NCI-H1694 (cell line): ENCODE results near the gene ETFA.

Experiments used
- DNase-seq: peaks from one replicate; lab custom pipeline; 2025; lab: John Stamatoyannopoulos, UW

ETFA gene

DNA sequence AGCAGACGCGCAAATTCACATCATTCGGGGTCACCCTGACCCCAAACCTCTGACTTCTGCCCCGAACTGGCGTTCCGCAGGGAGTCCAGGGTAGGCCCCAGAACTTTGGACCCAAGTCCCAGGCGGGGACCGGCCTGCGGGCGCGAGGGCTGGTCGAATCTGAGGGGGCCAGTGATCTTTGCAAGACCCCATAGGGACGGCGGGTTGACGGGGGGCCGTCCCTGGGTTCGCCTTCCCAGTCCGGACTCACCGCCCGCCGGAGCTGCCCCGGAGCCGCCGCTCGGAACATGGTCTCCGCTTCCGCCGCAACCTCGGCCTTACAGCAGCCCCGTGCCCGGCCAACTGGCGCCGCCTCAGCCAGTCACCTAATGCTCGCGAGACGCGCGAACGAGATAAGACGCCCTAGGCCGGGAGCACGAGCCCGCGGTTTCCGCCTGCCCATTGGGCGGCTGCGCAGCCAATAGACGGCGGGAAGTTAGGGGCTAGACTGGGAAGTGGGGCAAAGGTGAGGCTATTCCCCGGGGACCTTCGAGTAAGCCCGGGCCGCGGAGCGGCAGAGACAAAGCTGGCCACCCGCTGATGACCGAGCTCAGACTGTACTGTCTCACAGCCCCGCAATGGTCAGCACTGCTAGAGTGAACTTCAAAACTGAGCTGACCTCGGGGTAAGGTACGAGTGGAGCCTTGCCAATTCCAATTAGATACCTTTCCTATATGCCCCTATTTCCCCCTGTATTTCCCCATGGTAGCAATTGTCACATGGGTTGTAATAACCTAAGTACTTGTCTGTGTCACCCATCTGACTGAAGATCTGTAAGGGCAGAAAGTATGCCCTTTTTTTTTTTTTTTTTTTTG lies at the start of gene ETFA:
Gene ETFA, minus strand, starts transcription at position 370 of the 854 bp plus-strand sequence. Its CDS starts 81 bp downstream, at position 289.
- peak; percentile 90 for DNase-seq

DNA sequence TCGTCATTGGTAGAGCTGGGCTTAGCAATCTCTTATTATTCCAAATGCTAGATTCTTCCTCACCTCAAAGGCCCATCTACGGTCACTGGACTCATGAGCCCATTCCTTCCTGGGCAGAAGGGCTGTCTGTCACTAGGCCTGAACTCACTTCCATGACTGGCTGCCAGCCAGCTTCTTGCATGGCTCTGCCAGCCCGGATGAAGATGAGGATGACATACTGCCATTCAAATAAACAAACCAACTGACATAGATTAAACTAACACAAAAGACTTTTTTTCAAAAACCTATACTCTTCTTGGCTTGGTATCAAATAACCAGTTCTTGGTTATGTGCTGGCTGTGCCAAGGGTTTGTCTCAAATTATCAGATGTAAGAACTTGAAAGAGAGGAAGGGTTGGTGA lies 49.1 kb upstream of the ETFA start:
- DNase-seq: no peak

DNA sequence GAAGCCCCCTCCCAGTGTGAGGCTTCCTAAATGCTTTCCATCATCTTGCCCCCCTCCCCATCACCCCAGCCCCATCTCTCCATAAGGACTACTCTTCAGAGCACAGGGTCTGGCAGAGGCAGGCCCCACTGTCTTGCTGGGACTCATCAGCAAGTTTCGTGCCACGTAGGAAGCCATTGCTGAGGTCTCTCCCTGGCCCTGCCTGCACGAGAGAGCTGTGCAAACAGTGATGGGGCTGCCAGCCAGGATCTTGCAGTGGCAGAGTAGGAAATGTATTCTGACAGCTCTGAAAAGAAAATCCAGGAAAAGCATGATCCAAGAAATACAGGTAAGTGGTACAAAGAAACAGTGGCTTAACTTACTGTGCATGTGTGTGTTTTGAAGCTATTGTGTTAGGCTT lies 47.9 kb upstream of the ETFA start:
- no peak for DNase-seq

DNA sequence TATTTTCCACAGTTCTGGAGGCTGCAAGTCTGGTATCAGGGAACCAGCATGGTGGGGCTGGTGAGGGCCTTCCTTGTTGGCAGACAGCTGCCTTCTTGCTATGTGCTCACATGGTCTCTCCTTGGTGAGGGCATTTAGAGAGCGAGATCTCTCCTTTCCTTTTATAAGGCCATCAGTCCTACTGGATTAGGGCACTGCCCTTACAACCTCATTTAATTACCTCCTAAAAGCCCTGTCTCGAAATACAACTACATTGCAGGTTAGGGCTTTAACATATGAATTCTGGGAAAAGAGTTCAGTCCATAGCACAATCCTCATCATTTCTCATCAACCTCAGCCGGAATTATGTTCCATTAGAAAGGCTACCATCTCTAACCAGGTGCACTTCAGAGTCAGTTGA lies 47.2 kb upstream of the ETFA start:
- DNase-seq: no peak

DNA sequence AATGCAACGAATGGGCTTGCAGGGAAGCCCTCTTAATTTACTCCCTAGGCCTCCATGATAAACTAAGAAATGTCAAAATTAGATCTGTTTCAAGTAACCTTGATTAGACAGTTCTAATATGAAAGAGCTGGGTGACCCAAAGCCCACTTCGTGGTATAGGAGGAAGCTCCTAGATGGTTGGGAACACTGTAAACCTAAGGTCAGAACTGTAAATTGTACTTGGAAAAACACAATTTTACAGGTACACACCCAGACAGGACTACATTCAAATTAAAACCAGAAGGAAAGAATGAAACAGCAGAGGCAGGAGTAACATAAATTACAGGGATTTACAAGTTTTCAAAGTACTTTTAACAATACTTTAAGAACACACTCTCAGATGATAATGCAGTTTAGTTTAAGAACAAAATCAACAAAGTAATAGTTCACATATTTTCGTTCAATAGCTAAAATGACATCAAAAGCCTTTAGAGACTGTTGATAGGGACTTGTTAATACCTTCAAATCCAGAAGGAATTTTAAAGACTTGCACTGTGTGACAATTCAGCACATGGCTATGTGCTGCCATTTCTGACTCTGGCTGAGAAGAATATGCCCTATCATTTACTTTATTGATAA lies 43.7 kb upstream of the ETFA start:
- no peak for DNase-seq

DNA sequence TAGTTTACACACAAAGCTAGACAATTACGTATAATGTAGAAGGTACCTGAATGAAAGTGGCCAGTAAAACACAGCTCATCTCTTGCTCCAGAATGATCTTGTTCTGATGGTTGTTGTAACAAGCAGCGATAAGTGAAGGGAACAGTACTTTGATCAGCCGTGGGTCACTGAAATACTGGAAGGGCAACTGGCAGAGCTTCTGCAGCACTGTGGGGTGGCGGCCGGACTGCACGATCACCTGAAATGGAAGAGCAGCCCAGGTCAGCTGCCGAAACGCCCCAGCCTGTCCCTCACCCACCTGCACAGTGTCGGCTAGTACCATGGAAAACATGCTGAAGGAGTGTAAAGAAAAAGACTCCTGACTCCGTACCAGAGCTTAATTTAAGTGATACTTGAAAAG lies 42.6 kb upstream of the ETFA start:
- DNase-seq: no peak

DNA sequence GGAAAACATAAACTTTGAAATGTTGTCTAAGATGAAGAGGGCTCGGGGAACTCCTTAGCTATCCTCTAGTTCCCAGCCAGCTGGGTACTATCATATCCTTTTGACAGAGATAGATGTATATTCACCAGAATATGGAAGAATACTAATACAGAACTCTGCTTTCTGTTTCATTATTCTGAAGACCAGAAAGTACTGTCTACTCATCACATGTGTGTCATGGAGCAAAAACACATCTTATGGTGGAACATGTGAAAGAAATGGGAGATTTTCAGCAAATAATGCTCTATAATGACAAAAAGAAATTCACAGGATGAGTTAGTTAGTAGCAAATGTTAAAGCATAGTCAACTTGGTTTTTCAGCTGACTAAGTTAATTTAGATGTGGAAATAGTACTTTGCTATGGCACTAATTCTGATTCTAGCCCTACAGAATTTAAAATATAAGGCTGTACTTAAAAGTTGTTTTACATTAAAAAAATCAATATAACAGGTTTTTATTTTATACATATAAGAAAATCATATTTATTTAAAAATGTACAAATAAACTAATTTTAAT lies 41.8 kb upstream of the ETFA start:
- no peak for DNase-seq

DNA sequence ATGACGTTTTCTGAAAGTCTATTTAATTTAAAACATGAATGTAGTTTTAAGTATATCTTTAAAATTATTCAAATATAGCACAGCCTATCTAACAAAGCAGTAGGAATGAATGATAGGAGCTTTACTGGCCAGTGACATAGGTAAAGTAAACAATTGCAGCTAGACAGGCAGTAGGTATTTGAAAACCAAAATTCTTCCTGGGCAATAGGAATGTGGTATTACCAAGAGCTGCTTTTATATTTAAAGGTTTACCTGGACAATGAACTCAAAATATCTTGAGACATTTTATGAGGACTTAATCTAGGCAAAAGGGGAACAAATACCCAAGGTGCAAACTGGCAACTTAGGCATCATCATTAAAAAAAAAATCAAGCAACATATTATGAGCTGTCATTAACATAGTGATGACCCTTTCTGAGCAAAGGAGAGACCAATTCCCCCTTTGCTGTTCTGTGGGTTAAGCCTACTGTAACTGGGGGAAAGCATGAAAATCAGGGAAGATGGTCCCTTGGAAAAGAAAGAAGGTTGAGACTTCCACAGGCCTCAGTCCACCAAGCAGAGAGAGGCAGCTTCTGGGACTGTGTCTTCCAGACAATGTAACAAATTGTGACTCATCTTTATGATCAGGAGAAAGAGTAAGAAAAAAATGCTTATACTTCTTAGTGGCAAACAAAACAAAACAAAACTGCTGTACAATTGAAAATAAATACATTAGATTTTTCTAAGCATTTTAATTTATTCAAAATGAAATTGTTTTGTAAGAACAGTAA lies 38.2 kb upstream of the ETFA start:
- DNase-seq: no peak

DNA sequence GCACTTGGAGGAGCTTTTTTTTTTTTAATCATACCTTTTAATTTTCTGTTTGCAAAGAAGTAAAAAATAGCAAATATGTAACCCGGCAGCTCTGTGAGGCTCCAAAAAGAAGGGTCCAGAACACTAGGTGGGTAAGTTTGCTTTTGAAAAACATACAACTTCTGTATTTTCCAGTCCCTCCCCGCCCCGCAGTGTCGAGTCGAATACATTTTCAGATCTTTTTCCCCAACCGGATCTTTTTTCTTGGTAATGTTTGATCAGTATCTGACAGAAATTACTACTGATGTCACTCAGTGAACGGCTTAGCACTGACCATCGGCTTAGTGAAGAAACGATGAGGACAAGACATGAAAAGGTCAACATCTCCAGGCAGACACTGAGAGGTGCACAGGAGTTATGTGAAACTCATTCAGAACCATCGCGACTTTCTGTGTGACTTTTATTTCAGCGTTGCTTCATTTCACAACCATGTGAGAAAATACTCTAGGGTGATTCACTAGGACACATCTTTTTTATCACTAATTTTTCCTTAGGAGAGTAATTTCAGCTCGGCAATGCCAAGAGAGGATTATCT lies 36.3 kb upstream of the ETFA start:
- no peak for DNase-seq

DNA sequence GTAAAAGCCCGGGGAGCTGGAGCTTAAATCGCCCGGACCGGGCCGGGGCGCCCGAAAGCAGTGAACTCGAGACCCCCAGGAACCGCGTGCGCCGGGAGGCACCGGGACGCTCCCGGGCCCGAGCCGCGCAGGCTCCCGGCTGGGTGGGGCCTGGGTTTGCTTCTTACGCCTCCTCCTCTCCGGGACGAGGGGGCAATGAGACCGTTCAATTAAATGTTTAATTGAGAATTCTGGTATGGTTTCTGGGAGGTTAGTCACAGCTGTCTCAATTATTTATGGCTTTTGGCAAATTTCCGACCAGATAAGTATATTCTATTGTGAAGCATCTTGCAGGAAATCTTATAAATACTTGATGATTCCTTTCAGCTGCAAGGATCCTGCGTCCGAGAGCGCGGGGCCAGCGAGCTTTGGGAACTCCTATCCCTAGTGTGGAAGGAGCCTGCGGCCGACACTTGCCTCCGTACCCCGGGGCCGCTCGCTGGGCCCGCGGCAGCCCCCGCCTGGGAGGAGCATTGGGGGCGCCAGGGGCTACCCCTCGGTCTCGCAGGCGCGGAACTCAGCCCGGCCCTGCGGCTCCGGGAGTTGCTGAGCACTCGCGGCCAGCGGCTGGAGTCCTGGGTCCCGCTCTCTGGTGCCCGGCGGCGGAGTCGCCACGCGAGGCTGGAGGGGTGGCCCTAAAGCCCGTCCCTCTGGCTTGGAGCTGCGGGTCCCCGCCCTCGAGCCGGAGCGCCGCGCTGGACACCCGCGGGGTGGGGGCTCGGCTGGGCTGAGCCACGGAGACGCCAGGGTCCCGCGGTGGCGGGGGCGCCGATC lies 35.6 kb upstream of the ETFA start:
- DNase-seq: no peak

DNA sequence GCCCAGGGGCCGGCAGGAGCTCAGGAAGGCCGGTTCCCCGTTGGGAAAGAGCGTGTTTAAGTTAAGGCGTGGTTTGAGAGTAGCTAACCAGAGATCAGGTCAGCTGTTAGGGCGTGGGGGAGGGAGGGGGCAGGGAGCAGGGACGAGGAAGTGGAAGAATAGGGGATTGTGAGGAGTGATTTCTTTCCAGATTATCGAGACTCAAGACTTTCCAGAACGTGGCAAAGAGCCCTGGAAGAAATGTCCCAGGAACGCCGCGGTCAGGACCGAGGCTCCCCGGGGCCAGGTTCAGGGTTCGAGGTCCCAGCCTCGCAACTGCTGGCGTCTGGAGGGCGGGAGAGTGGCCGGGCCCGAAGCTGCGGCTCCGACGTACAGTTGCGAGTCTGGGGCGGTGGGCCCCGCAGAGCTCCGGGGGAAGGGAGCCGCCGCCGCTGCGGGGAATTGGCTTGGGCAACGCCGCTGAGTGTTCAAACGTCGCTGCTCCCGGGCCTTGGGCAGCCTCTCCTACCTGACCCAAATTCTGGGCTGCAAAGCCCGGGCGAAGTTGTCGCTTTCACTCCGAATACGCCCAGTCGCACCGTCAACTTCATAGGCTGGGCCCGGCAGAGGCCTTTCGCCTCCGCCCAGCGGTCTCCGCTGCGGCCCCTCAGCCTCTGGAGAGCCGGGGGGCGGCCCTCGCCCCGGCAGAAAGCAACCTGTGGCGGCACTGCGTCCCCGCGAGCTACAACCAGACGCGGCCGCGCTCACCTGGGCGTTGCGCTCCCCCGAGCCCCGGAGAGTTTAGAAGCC lies 34.8 kb upstream of the ETFA start:
- DNase-seq: no peak

DNA sequence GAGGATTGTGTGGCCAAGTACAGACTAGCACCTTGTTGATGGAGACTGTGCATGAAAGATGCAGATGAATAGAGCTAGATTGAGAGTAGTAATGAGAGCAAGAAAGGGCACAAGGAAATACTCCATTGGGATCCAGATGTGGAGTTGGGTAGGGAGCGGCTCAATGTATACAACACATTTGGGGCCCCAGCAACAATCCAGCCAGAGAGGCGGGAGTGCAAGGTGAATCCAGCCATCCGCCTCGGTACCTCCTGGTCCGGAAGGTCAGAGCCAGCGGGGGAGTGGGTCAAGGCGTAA lies 34.3 kb upstream of the ETFA start:
- DNase-seq: no peak

DNA sequence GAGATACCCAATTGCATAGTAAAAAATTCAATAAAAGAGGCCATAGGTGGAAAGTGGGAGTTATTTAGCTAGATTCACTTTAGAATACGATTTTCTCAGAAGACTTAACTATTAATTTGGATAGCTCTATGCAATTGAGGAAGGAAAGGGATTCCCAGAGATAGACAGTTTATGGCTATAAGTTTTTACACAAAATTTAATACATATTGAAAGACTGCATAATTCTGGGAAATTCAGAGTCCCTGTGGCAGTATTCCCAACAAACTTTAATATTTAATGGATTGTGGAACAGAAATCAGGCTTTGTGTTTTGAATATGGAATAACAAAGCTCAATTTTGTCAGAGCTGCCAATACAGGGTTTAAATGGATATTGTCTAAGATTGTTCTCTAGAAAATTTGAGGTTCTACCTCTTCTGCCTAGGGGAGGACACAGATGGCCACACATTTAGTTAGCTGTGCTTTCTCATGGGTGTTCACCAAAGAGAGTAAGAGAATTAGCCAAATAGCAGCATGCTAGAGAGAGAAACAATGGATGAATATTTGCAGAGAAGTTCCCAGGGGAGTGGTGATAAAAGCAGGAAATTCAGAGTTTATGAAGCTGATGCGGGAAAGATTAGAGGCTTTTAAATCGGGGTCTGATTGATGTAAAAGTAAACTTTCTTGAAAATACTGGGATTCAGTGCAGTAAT lies 33.8 kb upstream of the ETFA start:
- DNase-seq: no peak

DNA sequence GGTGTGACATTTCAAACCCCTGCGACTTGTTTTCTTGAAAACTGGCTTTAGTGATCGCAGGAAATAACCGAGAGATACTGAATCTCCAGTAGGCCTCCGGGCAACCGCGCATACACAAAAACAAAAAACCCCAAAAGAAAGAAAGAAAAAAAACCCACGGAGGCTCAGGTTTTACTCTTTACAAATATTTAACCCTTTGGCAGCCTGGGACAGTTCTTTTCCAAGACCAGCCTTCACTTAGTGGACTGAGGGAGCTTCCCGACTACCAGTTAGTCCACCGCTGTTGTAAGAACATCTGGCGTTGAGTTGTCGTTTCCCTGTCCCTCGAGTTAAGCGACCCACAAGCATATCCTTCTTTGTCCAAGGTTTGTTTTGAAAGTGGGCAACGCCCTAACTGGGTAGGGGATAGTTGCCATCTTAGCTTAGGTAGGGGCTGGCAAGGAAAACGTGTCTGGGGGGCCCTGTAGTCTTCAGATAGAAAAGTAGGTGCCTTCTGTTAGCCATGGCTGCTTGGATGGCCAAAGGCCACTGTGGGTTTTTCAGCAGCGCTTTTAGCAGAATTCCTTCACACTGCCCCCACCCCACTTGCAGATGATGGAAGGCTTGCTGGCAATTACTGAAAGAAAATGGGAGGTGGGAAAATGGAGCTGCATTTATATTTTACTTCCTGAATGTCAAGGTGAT lies 32.2 kb upstream of the ETFA start:
- DNase-seq: no peak

DNA sequence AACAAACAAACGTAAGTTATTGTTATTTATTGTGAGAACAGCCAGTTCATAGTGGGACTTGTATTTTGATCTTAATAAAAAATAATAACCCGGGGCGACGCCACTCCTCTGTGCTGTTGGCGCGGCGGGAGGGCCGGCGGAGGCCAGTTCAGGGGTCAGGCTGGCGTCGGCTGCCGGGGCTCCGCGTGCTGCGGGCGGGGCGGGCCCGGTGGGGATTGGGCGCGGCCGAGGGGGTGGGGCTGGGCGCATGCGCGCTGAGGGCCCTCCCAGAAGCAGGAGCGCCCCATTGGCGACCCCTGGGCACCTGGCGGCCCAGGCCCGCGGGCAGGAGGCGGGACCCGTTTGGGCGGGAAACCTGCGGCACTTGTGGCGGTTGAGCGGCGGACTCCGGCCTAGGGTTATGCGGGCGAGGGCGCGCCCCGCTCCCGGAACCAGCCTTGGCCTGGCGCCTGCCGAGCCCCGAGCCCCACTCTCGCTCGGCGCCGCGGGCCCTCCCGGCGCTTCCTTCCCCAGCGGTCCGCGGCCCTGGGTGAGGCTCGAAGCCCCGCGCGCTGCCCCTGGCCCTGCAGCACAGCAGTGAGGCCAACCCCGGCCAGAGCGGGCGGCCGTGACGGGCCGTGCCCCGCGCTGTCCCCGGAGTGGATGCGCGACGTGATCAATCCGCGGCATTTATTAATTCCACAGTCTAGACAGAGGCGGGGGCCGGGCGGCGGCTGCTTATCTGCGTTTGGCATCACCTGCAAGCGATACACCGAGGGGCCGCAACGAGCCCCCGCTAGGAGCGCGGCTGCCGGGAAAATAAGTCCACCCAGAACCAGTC lies 31.3 kb upstream of the ETFA start:
- no peak for DNase-seq

DNA sequence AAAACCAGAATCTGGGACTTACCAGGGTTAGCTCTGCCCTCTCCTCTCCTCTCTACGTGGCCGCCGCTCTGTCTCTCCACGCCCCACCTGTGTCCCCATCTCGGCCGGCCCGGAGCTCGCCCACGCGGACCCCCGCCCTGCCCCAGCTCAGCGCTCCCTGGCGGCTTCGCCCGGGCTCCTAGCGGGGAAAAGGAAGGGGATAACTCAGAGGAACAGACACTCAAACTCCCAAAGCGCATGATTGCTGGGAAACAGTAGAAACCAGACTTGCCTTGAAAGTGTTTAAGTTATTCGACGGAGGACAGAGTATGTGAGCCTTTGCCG lies 30.8 kb upstream of the ETFA start:
- DNase-seq: no peak

DNA sequence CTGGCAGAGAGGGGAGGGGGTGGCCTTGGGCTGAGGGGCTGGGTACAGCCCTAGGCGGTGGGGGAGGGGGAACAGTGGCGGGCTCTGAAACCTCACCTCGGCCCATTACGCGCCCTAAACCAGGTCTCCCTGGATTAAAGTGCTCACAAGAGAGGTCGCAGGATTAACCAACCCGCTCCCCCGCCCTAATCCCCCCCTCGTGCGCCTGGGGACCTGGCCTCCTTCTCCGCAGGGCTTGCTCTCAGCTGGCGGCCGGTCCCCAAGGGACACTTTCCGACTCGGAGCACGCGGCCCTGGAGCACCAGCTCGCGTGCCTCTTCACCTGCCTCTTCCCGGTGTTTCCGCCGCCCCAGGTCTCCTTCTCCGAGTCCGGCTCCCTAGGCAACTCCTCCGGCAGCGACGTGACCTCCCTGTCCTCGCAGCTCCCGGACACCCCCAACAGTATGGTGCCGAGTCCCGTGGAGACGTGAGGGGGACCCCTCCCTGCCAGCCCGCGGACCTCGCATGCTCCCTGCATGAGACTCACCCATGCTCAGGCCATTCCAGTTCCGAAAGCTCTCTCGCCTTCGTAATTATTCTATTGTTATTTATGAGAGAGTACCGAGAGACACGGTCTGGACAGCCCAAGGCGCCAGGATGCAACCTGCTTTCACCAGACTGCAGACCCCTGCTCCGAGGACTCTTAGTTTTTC lies 30.2 kb upstream of the ETFA start:
- no peak for DNase-seq

DNA sequence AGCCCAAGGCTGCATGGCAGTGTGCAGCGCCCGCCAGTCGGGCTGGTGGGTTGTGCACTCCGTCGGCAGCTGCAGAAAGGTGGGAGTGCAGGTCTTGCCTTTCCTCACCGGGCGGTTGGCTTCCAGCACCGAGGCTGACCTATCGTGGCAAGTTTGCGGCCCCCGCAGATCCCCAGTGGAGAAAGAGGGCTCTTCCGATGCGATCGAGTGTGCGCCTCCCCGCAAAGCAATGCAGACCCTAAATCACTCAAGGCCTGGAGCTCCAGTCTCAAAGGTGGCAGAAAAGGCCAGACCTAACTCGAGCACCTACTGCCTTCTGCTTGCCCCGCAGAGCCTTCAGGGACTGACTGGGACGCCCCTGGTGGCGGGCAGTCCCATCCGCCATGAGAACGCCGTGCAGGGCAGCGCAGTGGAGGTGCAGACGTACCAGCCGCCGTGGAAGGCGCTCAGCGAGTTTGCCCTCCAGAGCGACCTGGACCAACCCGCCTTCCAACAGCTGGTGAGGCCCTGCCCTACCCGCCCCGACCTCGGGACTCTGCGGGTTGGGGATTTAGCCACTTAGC lies 29.6 kb upstream of the ETFA start:
- no peak for DNase-seq
